Ecto neural progenitor cell (in vitro differentiated cells): ENCODE results near the gene TMEM204.

Experiments used
- DNase-seq: peaks from one replicate; pipeline ENCODE4 v3.0.0-alpha.2; 2018; ENCODE audit warnings: low spot score

Gene TMEM204

DNA sequence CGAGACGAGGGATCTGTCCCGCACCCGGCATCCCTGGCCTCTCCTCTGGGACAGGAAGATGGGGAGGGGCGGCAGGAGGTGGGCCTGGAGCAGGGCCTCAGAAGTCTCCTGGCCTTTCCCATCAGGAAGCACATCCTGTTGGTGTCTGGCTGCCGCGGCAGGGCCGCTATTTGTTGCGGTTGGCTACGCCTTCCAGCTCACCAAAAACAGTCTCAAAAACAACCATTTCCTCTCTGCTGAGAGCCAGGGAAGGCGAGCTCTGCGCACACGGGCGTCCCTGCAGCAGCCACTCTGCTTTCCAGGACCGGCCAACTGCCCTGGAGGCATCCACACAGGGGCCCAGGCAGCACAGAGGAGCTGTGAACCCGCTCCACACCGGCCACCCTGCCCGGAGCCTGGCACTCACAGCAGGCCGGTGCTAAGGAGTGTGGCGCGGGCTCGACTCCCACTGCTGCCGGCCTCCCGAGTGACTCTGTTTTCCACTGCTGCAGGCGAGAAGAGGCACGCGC is at the start of gene TMEM204:
Gene TMEM204 (plus strand): TSS at position 224 of the 509 bp plus-strand sequence. CDS start 610 bp downstream, outside the sequence.
- DNase-seq = no peak

DNA sequence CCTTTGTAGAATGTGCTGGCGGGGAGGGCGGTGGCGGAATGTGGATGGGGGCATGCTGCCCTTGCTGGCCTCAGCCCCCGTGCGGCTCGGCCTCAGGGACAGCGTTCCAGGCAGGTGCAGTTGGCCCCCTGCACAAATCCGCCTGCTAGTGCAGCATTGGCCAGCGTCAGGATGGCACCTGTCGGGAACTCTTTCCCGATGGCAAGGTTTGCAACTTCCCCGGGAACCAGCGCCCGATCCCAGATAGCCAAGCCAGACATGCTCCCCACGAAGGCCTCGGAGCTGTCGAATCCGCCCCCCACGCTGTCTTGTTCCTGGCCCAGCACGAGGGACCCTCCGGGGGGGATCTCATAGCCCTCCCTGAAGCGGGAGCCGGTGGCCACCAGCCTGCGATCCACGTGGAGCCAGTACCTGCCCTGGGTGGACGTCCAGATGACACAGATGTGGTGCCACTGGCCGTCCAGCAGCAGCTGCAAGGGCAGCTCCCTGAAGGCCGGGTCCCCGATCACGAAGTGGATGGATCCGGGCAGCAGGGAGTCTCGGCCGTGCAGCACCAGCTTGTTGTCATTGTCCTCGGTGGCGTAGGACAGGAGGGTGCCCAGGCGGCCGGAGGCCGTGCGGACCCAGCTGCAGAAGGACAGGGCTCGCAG is 47.5 kb upstream of the TMEM204 start:
- no peak for DNase-seq

DNA sequence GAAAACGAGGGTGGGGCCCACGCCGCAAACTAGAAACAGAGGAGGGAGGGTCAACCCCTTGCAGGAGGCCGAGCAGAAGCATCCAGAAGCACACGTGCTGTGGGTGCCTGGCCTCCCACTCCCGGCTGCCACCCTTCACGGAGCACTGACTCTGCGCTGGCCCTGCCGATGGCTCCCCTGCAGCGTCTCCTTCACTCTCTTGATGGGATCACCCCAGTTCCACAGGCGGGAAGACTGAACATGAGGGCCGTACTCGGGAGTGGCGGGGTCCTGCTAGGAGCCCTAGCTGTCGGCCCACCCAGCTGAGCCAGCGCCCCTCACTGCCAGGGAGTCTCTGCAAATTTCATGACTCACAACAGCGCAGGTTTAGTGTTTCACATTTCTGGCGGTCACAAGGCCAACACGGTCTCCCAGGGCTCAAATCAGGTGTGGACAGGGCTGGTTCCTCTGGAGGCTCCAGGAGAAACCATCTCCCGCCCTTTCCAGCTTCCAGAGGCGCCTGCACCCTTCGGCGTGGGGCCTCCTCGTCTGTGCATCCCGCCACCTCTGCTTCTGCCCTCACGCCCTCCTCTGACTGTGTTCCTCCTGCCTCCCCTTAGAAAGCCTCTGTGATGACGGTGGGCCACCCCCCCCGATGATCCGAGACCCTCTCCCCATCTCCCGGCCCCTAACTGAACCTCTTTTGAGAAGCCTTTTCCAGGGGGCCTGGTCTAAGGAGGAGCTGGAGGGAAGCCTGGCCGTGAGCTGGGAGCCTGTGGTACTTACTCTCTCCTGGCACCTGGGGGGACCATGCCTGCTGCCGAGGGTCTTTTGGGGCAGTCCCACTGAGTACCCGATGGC is 46.7 kb upstream of the TMEM204 start:
- no peak for DNase-seq

DNA sequence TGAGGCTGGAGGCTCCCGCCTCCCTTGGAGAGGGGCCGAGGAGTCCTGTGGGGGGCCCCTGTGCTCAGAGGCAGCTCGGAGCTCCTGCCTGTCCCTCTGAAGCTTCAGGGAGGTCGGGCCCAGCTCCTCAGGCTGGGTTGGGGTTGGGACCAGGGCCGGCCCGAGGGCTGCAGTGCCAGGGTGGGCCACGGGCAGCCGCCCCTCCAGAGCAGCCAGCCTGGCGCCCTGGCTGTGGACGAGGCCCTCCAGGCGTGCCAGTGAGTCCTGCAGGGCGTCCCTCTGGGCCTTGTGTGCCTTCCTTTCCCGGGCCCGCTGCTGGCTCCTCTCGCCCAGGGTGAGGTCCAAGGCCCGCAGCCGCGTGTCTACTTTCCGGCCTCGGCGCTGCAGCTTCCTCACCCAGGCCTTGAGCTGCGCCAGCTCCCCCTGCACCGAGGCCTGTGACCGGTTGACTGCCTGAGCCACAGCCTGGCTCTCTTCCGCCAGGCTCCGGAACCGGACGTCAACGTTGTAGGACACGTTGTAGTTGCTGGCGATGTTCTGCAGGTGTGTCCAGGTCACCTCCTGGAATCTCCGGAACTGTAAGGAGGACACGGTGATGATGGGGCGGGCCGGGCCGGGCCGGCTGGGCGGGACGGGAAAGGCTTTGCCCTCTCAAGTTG is 45.9 kb upstream of the TMEM204 start:
- no peak for DNase-seq

DNA sequence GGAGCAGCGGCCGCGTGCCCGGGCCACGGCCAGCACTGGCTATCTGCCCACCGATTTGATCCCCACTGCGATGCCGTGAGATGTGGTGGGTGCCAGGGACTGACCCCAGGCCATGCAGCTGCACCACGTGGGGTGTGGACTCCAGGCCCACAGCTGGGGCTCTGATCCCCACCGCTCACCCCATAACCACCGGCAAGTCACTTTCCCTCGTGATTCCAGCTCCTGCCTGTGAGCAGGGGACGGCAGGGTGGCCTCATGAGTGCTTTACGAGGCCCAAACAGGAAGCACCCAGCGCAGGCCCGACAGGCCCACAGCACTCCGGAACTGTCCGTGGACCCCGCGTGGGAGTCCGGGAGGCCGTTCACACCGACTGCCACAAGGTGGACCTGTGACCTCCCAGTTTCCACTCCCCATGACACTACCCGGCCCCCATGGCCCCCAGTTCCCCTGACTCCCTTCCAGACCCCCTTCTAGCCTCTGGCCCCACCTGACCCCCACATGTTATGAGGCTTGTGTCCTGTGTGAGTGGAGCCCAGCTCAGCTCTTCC is 45.3 kb upstream of the TMEM204 start:
- DNase-seq = no peak

DNA sequence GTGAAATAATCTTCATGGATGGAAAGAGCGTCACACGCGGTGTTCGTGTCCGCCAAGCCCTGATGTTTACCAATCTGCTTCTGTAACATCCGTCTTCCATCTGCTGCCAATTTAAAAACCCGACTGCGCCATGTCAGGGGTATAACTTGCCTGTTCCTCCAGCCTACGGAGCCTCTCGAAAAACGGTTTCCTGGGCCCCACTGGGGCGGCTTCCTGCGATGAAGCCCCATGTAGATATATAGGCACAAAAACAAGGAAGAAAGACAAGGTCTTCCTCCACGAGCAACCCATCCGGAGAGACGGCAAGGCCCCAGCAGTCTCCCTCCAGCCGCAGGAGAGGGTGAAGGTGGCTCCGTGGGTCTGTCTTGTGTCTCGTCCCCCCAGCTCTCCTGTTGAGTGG is 44.8 kb upstream of the TMEM204 start, which contains the start of gene PTX4:
Gene PTX4 (minus strand): TSS at position 326 of the 400 bp plus-strand sequence. CDS start 35 bp downstream, at position 291.
- no peak for DNase-seq

DNA sequence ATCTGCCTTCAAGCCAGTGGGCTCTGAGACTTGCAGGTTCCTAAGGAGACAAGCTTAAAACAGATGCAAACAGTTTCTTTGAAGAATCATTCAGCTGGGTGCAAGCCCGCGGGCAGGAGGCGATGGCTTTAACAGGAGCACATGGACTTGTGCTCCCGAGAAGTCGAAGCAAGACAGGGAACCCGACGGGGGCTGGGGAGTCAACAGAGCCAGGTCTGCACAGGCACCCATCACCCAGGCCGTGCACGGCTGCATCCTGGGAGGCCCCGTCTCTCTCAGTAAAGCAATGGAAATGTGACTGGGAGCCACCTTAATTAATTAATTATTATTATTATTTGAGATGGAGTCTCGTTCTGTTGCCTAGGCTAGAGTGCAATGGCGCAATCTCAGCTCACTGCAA is 44.4 kb upstream of the TMEM204 start:
- no peak for DNase-seq

DNA sequence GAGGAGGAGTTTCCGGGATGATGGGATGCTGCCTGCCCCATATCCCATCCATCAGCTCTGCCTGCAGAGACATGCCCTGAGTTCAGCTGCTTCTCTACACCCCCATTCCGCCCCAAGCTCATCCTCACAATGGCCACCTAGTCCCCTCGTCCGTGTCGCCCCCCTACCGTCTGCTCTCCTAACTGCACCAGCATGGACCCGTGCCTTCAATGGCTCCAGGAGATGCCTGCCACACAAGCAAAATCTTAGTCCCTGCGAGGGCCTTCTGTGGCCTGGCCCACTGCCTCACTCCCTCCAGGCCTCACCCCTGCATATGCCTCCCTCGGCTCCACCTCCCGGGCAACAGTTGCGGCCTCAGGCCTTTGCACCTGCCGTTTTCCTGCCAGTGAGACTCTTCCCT is 42.1 kb upstream of the TMEM204 start:
- DNase-seq = no peak

DNA sequence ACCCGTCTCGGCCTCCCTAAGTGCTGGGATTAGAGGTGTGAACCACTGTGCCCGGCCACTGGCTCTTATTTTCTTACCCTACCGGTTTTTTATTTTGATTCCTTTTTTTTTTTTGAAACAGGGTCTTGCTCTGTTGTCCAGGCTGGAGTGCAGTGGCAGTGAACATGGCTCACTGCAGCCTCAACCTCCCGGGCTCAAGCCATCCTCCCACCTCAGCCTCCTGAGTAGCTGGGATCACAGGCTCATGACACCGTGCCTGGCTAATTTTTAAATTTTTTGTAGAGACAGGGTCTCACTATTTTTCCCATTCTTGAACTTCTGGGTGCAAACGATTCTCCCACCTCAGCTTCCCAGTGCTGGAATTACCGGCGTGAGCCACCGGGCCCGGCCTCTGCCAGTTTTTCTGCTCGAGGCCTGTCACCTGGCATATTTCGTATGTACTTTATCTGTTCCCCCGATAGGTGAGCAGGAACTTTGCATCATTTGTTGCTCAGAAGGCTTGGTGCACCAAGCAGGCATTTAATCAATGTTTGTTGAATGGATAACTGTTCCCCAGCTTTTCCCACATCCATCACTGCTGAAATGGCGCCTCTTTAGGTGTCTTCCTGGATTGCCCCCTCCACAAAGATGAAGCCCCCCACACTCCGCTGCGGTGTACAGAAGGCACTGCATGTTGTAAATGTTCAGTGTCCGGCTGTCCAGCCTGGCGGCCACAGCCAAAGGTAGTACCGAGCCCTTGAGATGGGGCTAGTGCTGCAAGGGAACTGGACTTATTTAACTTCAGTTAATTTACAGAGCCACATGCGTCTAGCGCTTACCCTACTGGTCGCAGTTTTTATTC is 41.2 kb upstream of the TMEM204 start:
- DNase-seq = no peak

DNA sequence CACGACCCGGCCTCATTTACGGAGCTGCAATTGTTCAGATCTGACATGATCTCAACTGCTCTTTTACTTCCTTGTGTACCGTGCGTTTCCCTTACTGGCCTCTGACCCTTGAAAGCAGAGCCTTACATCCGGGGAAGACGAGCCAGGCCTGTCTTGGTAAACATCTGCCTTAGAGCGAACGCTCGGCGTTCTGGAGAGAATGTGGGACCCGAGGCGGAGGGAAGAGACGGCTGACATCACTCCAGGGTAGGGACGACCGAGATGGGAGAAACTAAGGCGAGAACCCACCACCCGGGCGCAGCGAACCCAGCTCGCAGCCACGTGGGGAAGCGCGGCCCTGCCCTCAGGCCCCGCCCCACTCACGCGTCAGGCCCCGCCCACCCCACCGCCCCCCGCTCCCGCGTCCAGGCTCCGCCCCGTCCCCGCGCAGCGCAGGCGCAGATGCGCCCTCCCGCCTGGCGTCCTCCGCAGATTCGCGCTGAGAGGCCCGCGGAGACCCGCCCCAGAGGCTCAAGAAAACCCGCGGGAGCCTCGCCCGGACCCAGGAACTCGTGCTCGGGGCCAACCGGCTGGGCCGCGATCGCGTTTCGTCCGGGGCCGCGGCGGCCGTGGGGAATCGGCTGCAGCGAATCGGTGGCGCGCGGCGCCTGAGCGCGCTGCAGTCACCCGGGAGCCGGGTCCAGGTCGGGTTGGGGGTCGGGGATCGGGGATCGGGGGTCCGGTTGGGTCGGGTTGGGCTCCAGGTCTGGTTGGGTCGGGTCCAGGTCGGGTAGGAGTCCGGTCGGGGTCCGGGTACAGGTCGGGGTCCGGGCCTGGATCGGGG is 40.3 kb upstream of the TMEM204 start, which contains the start of gene TELO2:
Gene TELO2 (plus strand): TSS at position 438 of the 823 bp plus-strand sequence. CDS start 922 bp downstream, outside the sequence.
- peak; percentile 94 for DNase-seq

DNA sequence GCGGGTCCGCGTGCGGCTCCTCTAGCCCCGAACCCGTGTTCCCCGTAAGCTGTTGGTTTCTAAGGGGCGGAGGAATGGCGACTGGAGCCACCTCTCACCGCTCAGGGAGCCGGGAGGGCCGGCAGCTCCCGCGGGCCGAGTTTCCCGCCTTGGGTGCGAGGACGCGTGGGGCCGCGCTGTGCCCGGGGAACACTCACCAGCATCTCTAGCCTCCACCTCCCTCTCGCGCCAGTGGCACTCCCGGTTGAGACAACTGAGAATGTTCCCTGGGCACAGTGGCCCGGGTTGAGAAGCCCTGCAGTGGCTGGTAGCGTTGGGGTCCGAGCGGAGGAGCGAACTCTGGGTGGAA is 39.7 kb upstream of the TMEM204 start:
- no peak for DNase-seq

DNA sequence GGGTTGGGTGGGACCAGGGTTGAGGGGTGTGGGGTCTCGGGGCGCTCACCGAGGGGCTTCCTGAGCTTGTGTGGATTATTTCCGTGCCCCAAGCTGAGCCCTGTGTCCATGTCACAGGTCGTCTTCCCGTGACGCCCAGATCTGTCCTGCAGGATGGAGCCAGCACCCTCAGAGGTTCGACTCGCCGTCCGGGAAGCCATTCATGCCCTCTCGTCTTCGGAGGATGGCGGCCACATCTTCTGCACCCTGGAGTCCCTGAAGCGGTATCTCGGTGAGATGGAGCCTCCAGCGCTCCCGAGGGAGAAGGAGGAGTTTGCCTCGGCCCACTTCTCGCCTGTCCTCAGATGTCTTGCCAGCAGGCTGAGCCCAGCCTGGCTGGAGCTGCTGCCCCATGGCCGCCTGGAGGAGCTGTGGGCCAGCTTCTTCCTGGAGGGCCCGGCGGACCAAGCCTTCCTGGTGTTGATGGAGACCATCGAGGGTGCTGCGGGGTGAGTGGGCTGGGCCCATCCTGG is 39.3 kb upstream of the TMEM204 start:
- no peak for DNase-seq

DNA sequence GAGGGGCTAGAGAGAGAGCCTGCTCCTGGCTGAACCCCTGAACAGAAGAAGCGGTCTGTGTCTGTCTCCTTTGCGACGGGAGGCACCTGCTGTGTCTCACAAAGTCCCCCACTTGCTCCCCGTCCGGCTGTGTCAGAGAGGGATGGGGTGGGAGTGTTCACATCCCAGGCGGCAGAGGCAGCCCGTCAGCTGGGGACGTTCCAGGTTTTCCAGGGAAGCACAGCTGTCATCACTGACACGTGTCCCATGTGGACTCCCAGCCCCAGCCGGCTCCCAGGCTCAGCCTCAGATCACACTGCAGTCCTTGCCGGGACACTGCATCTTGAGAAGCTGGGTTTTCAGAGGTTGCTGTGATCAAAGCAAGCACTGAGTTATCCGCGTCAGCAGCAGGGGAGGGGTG is 38.8 kb upstream of the TMEM204 start:
- no peak for DNase-seq

DNA sequence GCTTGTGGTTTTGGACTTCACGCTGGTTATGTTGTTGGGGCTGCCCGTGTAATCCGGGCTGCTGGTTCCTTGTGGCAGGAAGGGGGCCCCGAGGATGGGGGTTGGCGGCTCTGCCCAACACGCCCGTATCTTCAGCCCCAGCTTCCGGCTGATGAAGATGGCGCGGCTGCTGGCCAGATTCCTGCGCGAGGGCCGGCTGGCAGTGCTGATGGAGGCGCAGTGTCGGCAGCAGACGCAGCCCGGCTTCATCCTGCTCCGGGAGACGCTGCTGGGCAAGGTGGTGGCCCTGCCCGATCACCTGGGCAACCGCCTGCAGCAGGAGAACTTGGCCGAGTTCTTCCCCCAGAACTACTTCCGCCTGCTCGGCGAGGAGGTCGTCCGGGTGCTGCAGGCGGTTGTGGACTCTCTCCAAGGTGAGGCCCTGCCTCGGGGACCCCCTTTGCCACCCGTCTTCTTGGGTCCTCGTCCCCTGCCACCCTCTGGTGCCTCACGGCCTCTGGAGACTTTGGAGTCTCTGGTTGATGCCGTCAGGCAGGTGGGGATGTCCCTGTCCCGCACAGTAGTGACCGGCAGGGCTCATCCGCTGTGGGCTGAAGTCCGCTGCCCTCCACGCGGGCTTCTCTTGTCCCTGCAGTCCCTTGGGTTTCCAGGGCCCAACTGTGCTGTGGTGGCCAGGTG is 38.1 kb upstream of the TMEM204 start:
- DNase-seq = no peak

DNA sequence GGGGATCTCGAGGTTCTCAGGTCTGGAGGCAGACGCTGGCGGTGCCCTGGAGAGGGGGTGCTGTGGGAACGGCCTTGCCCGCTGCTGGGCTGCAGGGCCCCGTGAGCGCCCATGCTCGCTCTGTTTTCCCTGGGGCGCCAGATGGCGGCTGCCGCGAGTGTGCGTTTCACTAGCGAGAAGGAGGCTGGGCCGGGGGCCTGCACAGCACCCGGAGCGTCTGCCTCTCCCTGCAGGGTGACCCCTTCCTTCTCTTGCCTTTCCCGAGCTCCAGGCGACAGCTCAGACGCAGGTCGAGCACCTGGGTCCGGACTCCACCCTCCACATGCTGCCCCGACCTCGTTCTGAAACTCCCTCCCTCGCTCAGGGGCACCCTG is 37.6 kb upstream of the TMEM204 start:
- no peak for DNase-seq

DNA sequence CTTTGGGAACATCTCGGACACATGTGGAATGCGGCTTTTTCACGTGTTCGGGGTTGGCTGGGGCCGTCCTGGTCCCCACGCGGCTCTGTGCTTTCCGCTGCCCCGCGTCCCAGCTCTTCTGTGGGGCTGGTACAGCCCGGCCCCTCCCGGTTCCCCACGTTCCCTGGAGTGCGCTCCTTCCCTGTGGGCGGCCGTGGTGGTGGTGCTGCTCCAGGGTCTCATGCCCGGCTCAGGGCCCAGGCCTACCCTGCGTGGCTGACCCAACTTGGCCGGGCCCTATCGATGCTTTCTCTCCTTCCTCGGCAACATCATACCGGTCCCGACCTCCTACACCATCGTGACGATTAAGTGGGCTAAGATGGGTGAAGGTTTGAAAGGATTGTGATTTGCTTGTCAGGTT is 37.0 kb upstream of the TMEM204 start:
- DNase-seq = no peak

DNA sequence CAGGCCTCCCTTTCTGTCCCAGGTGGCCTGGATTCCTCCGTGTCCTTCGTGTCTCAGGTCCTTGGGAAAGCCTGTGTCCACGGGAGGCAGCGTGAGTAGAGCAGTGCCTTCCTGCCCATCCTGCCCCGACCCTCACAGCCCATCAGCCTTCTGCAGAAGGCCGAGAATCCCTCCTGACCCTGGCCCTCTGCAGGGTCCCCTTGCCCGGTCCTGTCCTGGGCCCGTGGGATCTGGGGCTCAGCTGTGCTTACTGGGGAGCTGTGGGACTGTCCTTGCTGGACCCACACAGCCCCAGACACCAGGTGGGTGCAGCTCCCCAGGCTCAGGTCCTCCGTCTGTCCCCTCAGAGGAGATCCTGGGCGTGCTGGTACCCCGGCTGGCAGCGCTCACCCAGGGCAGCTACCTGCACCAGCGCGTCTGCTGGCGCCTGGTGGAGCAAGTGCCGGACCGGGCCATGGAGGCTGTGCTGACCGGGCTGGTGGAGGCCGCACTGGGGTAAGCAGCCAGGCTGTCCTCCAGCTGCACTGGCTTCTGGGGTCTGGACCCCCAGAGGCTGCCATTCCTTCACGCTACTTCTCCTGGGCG is 36.4 kb upstream of the TMEM204 start:
- DNase-seq = no peak

DNA sequence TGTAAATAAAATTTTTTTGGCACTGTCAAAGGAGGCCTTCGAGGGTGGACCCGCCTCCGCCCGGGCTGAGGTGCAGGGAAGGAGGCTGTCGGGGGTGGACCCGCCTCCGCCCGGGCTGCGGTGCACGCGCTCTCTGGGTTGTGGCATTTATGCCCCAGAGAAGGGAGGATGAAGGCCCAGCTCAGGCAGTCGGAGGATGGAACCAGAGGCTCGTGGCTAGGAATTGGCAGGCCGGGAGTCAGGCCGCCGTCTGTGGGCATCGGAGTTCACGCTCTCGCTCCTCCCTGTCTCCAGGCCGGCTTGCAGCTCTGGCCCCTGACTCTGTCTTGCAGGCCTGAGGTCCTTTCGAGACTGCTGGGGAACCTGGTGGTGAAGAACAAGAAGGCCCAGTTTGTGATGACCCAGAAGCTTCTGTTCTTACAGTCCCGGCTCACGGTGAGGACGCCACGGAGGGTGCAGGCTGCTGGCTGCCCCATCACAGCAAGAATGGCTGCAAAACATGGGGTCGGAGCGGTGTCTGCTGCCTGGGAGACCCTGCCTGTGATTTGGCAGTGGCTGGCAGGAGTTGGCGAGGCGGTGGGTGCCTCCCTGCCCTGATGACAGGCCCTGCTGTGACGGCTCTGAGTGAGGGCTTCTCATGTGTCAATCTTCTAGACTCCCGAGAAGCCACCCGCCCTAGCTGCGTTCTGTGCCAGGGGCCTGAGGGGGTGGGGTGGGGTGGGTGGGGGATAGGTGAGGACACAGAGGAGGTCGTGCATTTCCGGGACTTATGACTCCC is 34.4 kb upstream of the TMEM204 start:
- no peak for DNase-seq
